CD4-positive, alpha-beta T cell treated with Interleukin-1 beta for 1 hour (primary cell): ENCODE measurements around the gene ASB1.

Experiments used
- DNase-seq, 2 donors: peaks; one replicate each; pipeline ENCODE4 v3.0.0-alpha.2; 2020 to 2022

The ASB1 gene

GRCh38 chr2:238498188-238498587 lies 71.5 kb downstream of the ASB1 start:
- no peak for DNase-seq

DNA sequence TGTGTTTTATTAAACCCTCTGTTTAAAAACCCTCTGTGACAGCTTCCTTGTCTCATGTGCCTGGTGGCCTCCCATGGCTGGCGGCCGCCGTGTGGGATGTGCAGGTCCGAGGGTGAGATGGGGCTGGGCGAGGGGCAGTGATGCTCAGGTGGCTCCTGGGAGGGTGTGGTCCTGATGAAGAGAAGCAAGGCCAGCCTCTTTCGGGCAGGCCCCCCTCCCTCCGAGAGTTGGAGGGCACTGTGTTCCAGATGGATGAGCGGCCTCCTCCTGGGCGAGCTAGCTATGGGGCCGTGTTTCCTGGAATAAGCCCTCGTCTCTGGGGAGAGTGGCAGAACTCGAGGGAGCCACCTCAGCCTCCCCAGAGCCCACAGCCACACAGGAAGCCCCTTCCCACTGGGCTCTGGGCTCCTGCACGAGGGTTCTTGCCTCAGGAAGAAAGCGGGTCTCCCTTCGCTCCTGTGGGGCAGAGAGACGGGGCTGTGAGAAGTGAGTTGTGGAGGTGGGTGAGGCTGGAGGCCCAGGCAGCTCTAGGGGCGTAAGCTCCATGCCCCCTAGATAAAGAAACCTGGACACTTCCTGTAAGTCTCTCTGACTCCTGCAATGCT lies 72.1 kb downstream of the ASB1 start:
- DNase-seq: no peak

- DNase-seq: no peak
Measured at GRCh38 chr2:238499731-238500580, 73.2 kb downstream of the ASB1 start.

DNA sequence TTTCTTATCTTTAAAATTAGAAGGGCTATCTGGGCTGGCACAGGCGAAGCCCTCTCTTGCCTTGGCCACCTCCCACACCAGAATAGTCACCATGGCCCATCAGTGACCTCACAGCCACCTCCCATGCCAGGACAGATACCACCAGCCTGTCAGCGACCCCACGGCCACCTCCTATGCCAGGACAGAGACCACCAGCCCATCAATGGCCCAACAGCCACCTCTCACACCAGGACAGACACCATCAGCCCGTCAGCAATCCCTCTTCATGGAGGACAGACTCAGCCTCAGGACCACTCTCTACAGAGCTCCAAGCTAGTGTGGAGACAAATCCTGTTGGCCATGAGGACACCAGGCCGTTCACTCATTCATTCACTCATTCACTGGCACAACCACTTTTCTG lies 74.6 kb downstream of the ASB1 start:
- DNase-seq: no peak
